Activated CD8-positive, alpha-beta memory T cell treated with anti-CD3 and anti-CD28 coated beads, Interleukin-2, amount 10 ng/mL, durations not matched to agents 7 days and 5 days (primary cell): ENCODE results near the gene TBCD. TPM values are rescaled to one million over a fixed set of nuclear protein-coding genes. Genes with fewer than 3 reads are reported as not detected.

ENCODE experiments used
- ATAC-seq: fragments of 150-1000 bp; cut with Tn5 transposase; one replicate; pipeline ENCODE4 v1.10.0; 2021; ENCODE audit warnings: moderate library complexity
- CTCF ChIA-PET: fragments of 350-600 bp; sonication (Branson Sonifier 250); formaldehyde crosslinking; loops from one replicate; lab custom pipeline; 2021; ENCODE audit warnings: antibody characterized with exemption; lab: Charles Lee
- DNase-seq: peaks from one replicate; pipeline ENCODE4 v3.0.0-alpha.2; 2020
- H3K27ac Mint-ChIP-seq: one replicate; pipeline ENCODE4 v1.8.0; 2021; ENCODE audit warnings: mild to moderate bottlenecking, mixed read lengths
- H3K27me3 Mint-ChIP-seq: one replicate; pipeline ENCODE4 v1.8.0; 2021; ENCODE audit warnings: mixed read lengths
- H3K36me3 Mint-ChIP-seq: one replicate; pipeline ENCODE4 v1.8.0; 2021; ENCODE audit warnings: mild to moderate bottlenecking, mixed read lengths
- H3K4me1 Mint-ChIP-seq: one replicate; pipeline ENCODE4 v1.8.0; 2021; ENCODE audit warnings: mixed read lengths
- H3K4me3 Mint-ChIP-seq: one replicate; pipeline ENCODE4 v1.8.0; 2021; ENCODE audit warnings: mild to moderate bottlenecking, moderate library complexity, mixed read lengths
- H3K9me3 Mint-ChIP-seq: one replicate; pipeline ENCODE4 v1.8.0; 2022; ENCODE audit warnings: low read depth, mixed read lengths
- total RNA-seq, 2 experiments: library from RNA; stranded (reverse); gene quantifications; one replicate each; pipeline ENCODE4 v1.2.3, GENCODE V29; 2021

Gene TBCD
- total RNA-seq, 2 experiments from 2014 or later: 105 to 157 TPM

DNA sequence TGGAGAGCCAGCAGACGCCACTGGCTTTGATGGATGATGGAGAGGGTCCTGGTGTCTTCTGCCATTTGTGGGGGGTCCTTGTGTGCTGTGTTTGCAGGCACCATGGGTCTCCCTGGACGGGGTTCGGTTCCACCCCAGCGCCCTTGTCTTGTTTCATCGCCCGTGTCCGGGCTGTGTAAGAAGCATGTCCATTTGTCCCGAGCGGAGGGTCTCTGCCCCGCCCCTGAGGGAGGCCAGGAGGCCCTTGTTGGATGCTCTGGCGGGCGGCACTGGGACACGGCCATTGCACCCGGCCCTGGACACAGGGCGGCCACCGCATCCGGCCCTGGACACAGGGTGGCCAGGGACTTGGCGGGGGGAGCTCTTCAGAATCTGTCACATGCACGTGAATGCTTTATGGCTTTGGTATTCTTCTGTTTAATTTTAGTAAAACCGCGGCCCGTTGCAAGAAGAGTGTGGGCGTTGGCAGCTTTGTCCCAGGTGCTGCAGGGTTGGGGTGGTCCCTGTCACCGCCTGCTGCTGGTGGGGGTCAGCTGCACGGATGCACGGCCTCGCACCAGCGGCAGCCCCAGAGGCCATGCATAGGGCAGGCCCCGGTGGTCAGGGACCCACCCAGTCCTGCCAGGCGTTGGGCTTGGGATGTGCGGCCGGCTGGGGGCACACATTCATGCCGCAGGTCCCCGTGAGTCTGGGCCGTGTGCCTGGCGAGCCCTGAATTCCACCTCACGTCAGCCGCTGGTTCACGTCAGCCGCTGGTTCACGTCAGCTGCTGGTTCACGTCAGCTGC, 108.9 kb downstream of the TBCD start:
- ATAC-seq: no peak
- H3K9me3 Mint-ChIP-seq: no peaks in the 10 kb centered on the region
- peaks cover 65% of the 10 kb centered on the region for H3K4me1 Mint-ChIP-seq
- peak overlapping the region; percentile 77 for H3K4me3 Mint-ChIP-seq
- DNase-seq: no peak
- CTCF ChIA-PET: interaction anchor here (0.9 to 1.6 kb wide), 4 partner anchors 15 to 190 kb away, joined by 3 to 6 read pairs (median 4); no protein-coding TSS in a partner anchor
- no peaks in the 10 kb centered on the region for H3K27me3 Mint-ChIP-seq
- H3K27ac Mint-ChIP-seq: peak overlapping the region; percentile 85
- peaks cover 7% of the 10 kb centered on the region for H3K36me3 Mint-ChIP-seq

DNA sequence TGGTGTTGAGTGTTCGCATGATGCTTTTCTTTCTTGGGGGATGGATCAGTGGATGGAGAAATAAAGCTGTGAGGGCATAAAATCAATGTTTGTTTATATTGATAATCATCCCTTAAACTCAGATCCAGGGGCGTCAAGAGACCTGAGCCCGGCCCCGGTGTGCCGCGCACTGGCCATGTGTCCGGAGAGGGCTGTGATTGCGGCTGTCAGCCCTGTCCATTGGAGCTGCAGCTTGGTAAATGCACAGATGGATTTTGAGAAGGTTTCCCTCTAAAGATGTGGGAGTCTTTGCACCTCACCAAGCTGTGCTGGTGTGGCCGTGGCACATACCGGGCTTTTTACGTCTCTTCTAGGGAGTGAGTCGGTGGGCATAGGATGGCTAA, 109.5 kb downstream of the TBCD start:
- no peaks in the 10 kb centered on the region for H3K27me3 Mint-ChIP-seq
- H3K27ac Mint-ChIP-seq: no peak overlapping the region
- H3K9me3 Mint-ChIP-seq: no peaks in the 10 kb centered on the region
- H3K36me3 Mint-ChIP-seq: peaks cover 5% of the 10 kb centered on the region
- no peak for ATAC-seq
- H3K4me3 Mint-ChIP-seq: no peak overlapping the region
- CTCF ChIA-PET: interaction anchor here (0.9 to 1.4 kb wide), 2 partner anchors 15 to 24 kb away, joined by 3 to 5 read pairs; no protein-coding TSS in a partner anchor
- peaks cover 71% of the 10 kb centered on the region for H3K4me1 Mint-ChIP-seq
- DNase-seq: no peak

DNA sequence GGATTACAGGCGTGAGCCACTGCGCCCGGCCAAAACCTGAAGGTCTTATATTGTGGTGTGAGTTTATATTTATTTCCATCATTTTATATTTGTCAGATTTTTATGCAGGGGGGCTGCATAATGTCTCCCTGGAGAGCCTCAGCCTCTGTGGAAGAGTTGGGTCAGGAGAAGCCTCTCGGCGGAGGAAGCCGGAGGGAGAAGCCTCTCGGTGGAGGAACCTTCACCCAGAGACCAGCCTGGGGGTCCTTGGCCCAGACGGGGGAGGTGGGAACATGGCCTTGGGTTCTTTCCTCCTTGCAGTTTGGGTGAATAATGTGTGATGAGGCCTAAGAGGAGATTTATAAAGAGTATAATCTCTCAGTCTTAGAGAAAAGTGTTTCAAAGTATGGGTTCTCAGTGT, 110.3 kb downstream of the TBCD start:
- H3K27ac Mint-ChIP-seq: peak overlapping the region; percentile 99
- peaks cover 3% of the 10 kb centered on the region for H3K36me3 Mint-ChIP-seq
- no peak for DNase-seq
- no peak overlapping the region for H3K4me3 Mint-ChIP-seq
- CTCF ChIA-PET: interaction anchor here (1.4 to 4.0 kb wide), 3 partner anchors 9 to 23 kb away, joined by 5 to 38 read pairs (median 8); no protein-coding TSS in a partner anchor
- peaks cover 71% of the 10 kb centered on the region for H3K4me1 Mint-ChIP-seq
- H3K27me3 Mint-ChIP-seq: no peaks in the 10 kb centered on the region
- no peaks in the 10 kb centered on the region for H3K9me3 Mint-ChIP-seq
- ATAC-seq: no peak

DNA sequence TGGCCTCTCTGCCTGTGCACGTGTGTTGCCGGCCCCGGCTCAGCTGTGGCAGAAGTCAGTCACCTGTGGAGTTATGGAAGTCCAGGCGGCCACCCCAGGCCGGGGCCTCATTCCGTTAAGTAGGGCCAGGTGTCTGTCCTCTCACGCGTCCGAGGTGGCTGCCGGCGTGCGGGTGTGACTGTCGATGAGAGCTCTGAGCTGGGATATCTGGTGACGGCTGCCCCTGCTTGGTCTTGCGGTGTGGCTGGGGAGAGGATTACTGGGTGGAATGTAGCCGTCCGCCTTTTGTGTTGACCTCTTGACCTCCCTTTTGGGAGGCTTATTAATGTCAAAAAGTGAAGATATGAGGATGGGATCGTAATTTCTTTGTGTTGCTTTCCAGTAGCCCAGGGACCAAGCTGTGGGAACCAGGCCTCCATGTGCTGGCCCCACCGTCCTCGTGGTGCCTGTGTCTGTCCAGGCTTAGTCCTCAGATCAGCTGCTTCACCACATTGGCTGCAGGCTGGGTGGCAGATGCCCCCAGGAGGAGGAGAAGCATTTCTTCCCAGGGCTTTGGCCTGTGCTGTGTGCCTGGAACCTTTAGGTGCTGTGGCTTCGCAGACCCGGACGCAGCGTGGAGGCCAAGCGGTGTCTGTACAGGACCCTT, 111.0 kb downstream of the TBCD start:
- CTCF ChIA-PET: interaction anchor here (1.0 to 4.0 kb wide), 6 partner anchors 10 to 85 kb away, joined by 3 to 38 read pairs (median 12); no protein-coding TSS in a partner anchor
- no peak overlapping the region for H3K4me3 Mint-ChIP-seq
- H3K9me3 Mint-ChIP-seq: no peaks in the 10 kb centered on the region
- H3K27ac Mint-ChIP-seq: peak overlapping the region; percentile 99
- DNase-seq: no peak
- H3K27me3 Mint-ChIP-seq: no peaks in the 10 kb centered on the region
- peaks cover 1% of the 10 kb centered on the region for H3K36me3 Mint-ChIP-seq
- ATAC-seq: no peak
- H3K4me1 Mint-ChIP-seq: peaks cover 71% of the 10 kb centered on the region

DNA sequence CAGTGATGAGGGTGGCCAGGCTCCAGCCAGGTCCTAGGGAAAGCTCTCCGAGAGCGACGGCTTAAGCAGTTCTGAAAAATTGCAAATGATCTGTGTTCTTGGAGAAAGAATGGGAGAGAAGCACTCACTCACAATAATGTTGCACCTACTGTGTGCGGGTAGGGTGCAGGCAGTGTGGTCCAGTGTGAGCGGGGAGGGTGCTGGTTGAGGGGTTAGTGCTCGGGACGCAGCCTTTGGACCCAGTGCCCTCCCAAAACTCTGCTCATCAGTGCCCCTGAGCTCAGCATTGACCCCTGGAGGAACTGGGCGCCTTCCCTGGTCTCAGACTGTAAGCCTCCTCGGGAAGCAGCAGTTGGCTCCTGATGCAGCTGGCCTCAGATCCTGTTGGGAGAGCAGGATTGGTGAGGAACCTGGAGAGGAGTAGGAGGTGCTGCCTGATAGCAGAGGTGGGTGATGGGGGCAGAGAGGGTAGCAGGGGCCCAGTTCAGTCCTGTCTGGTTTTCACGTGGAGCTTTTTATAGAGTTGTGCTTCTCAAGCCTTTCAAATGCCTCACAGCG, 111.6 kb downstream of the TBCD start:
- H3K4me3 Mint-ChIP-seq: peak overlapping the region; percentile 78
- no peaks in the 10 kb centered on the region for H3K36me3 Mint-ChIP-seq
- CTCF ChIA-PET: interaction anchor here (0.8 to 4.0 kb wide), 15 partner anchors 10 to 337 kb away, joined by 3 to 38 read pairs (median 4); no protein-coding TSS in a partner anchor
- H3K9me3 Mint-ChIP-seq: no peaks in the 10 kb centered on the region
- peaks cover 67% of the 10 kb centered on the region for H3K4me1 Mint-ChIP-seq
- ATAC-seq: no peak
- DNase-seq: no peak
- peak overlapping the region; percentile 99 for H3K27ac Mint-ChIP-seq
- H3K27me3 Mint-ChIP-seq: no peaks in the 10 kb centered on the region

DNA sequence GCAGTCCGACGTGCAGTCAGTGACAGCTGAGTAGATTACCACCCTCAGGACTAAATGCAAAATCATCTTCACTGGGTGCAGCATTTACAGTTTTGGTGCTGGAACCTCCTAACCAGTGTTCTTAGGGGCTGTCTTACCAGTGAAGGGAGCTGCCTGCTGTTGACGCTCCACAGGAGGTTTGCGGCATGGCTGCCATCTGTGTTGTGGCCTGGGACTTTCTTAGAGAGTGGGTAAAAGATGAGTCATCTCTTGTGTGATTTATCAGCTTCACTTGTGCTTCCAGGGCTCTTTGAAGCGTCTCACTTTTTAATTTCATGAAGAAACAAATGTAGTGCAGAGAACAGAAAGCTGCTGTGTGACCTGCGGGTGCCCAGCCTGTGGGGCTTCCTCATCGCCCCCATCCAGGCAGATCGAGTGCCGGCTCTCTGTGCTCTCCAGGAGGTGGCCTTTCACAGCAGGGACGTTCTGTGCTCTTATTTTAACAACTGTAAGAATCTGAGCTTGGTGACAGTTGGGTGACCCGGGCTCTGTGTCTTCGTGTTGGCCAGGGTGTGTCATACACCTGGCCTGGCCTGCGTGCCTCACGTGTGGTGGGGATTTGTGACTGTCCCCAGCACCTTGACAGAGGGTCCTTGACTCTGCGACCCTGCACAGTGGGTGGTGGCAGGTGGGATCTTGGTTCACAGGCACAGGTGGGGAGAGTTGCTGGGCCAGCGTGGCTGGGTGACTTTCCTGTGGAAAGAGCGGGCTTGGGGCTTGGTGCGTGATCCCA, 112.3 kb downstream of the TBCD start:
- Mint-ChIP-seq H3K4me3 (peak overlapping the region; percentile 78), H3K9me3 (no peaks in the 10 kb centered on the region), H3K36me3 (no peaks in the 10 kb centered on the region), H3K4me1 (peaks cover 63% of the 10 kb centered on the region), H3K27ac (peak overlapping the region; percentile 99), H3K27me3 (no peaks in the 10 kb centered on the region)
- CTCF ChIA-PET: interaction anchor here (0.8 to 4.0 kb wide), 16 partner anchors 11 to 337 kb away, joined by 3 to 38 read pairs (median 4); no protein-coding TSS in a partner anchor
- ATAC-seq (peak; percentile 92), DNase-seq (peak; percentile 98)

DNA sequence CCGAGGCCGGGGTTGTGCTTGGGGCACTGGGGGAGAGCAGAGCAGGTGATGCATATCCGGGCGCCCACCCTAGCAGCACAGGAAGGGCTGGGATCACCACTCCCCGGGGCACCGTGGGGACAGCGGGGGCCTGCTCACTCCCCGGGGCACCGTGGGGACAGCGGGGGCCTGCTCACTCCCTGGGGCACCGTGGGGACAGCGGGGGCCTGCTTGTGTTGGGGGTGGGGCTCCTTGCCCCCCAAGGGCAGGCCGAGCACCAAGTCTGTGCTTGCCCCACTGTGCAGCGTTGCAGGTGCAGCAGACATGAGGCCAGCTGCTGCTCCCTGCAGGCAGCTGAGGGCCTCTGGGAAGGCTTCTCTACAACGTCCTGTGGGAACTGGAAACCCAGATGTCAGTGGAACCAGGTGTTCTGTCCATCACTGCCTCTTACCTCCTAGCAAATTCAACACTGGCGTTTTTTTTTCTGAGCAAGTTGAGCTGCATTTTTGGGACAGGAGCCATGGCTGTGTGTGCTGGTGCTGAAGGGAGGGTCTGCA, 112.9 kb downstream of the TBCD start:
- Mint-ChIP-seq H3K27ac (peak overlapping the region; percentile 99), H3K9me3 (no peaks in the 10 kb centered on the region), H3K4me1 (peaks cover 57% of the 10 kb centered on the region), H3K36me3 (no peaks in the 10 kb centered on the region), H3K27me3 (no peaks in the 10 kb centered on the region), H3K4me3 (peak overlapping the region; percentile 78)
- ATAC-seq (no peak), DNase-seq (no peak)
- CTCF ChIA-PET: interaction anchor here (0.8 to 4.0 kb wide), 9 partner anchors 11 to 336 kb away, joined by 3 to 38 read pairs (median 7); no protein-coding TSS in a partner anchor

DNA sequence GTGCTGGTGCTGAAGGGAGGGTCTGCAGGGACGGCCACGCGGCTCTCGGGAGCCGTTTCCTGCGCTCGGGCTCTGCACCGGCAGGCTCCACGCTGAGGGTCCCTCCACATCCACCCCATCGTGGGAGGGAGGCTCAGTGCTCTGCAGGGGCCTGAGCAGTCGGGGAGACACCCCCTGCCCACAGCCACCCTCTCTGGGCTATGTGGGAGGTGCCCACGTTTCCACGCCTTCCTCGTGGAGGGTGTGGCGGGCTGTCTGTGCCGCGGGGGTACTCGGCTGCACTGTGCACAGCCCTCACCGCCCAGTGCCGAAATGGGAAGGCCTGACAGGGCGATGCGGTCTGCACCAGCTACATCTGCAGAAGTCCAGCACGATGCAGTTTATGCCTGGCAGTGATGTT, 113.4 kb downstream of the TBCD start:
- DNase-seq (no peak), ATAC-seq (no peak)
- Mint-ChIP-seq H3K27ac (peak overlapping the region; percentile 75), H3K4me1 (peaks cover 55% of the 10 kb centered on the region), H3K27me3 (no peaks in the 10 kb centered on the region), H3K9me3 (no peaks in the 10 kb centered on the region), H3K36me3 (peaks cover 3% of the 10 kb centered on the region), H3K4me3 (peak overlapping the region; percentile 78)
- CTCF ChIA-PET: interaction anchor here (1.4 to 4.0 kb wide), 7 partner anchors 10 to 189 kb away, joined by 4 to 38 read pairs (median 12); no protein-coding TSS in a partner anchor

DNA sequence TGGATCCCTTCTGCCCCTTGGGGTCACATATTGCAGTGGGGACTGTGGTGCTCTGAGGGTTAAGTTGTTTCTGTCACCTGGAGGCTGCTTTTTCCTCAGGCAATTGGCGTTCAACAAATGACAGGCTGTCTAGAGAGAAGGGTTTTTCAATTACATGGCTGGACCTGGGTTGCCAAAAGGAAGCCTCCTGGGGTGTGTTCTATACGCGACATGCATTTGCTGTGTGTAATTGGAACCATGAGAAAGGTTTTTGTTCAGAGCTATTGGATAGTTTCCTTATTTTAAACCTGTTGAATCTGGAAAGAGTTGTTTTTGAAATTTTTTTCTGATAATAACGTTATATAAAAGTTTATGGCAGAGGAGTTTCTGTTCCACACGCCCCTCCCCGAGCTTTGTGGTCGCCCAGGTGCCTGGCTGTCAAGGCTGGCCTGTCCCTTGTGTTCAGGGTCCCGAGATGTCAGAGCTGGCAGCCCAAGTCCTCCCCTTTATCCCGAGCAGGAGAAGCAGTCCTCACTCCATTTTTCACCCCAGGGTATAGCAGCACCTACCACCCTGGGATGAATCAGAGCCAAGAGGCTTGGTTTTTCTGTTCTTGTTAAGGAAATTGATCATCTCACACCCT, 114.0 kb downstream of the TBCD start:
- Mint-ChIP-seq H3K36me3 (peaks cover 8% of the 10 kb centered on the region), H3K27me3 (no peaks in the 10 kb centered on the region), H3K4me1 (peaks cover 57% of the 10 kb centered on the region), H3K27ac (peak overlapping the region; percentile 58), H3K9me3 (no peaks in the 10 kb centered on the region), H3K4me3 (peak overlapping the region; percentile 20)
- CTCF ChIA-PET: interaction anchor here (1.4 to 4.0 kb wide), 2 partner anchors 10 to 18 kb away, joined by 5 to 38 read pairs; no protein-coding TSS in a partner anchor
- DNase-seq (no peak), ATAC-seq (no peak)

DNA sequence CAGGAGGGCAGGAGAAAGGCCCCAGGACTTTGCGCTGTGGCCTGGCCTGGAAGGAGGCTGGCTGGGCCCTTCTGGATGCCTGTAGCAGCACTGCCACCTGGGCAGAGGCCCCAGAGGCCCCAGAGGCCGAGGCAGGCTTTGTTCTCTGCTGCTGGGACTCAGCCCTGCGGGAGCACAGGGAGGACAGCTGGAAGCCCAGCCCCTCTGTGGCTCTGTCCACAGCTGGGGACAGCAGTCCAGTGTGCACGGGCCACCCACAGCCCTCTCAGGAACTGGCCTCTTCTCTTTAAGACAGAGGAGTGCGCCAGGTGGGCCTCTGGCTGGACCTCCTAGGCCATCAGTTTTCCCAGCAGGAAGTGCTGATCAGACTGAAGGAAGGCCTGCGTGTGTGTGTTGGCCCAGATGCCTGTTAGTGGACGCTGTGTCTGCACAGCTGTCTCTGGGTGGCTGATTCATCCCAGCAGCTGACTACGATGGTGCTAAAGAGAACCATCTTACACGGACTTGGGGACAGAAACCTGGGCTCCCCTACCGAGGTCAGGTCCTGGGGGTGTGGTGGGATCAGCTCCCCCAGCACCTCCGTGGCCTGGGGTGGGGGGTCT, 114.8 kb downstream of the TBCD start:
- H3K9me3 Mint-ChIP-seq: no peaks in the 10 kb centered on the region
- peaks cover 56% of the 10 kb centered on the region for H3K4me1 Mint-ChIP-seq
- no peak overlapping the region for H3K27ac Mint-ChIP-seq
- H3K4me3 Mint-ChIP-seq: no peak overlapping the region
- H3K36me3 Mint-ChIP-seq: peaks cover 11% of the 10 kb centered on the region
- ATAC-seq (no peak), DNase-seq (no peak)
- CTCF ChIA-PET: no interaction called here
- H3K27me3 Mint-ChIP-seq: no peaks in the 10 kb centered on the region

DNA sequence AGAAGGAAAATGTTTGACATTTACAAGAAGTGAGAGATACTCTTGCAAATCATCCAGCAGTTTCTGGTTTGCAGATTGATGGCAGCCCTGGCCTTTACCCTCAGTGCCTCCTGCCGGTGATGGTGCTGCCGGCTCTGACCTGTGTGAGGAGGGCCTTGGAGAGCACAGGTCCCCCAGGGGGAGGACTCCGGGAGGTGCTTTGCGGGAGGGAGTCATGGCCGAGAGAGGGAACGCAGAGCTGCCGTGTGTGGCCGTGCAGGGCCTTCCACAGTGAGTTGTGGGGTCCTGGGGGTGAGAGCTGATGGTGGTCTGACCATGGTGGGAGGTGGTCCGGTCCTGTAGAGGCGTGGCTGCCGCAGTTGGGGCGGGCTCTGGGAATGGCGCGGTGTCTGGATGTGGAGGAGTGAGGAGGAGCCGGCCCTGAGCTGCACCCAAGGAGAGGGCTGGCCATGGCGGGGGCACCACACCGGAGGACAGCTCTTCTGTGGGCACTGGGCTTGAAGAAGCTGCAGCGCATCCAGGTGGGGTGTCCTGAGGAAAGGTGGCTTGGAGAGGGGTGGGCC, 116.0 kb downstream of the TBCD start:
- no peak for DNase-seq

More for the DNA sequence above, 116.0 kb downstream of the TBCD start:
- no peak overlapping the region for H3K27ac Mint-ChIP-seq
- peaks cover 51% of the 10 kb centered on the region for H3K4me1 Mint-ChIP-seq
- no peak overlapping the region for H3K4me3 Mint-ChIP-seq
- no peaks in the 10 kb centered on the region for H3K27me3 Mint-ChIP-seq
- H3K9me3 Mint-ChIP-seq: no peaks in the 10 kb centered on the region
- ATAC-seq: no peak
- CTCF ChIA-PET: no interaction called here
- H3K36me3 Mint-ChIP-seq: peaks cover 11% of the 10 kb centered on the region
